ENCODE results near the gene SP110.

DNA sequence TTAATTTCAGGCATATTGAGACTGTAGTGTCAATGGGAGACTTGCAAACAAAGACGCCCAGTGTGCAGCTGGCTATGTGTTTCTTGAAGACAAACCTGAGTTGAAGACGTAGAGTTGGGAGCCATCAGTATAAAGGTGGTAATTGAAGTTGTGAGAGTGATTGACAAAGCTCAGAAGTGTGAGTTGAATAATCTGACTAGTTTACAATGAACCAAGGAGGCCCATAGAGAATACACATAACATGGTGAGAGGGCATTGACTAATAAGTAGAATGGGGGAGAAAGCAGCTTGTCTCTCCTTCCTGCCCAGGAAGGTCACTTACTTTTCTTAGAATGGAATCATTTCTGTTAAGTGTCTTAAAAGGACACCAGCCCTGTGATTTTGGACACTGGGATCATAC lies 14.1 kb downstream of the SP110 start:
- TF ChIP-seq, protein P1, sequence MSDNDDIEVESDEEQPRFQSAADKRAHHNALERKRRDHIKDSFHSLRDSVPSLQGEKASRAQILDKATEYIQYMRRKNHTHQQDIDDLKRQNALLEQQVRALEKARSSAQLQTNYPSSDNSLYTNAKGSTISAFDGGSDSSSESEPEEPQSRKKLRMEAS (IDR thresholded peaks at IDR 0.05; ENCODE audit: low read depth, low read length), result no peak
- TF ChIP-seq, protein P2, sequence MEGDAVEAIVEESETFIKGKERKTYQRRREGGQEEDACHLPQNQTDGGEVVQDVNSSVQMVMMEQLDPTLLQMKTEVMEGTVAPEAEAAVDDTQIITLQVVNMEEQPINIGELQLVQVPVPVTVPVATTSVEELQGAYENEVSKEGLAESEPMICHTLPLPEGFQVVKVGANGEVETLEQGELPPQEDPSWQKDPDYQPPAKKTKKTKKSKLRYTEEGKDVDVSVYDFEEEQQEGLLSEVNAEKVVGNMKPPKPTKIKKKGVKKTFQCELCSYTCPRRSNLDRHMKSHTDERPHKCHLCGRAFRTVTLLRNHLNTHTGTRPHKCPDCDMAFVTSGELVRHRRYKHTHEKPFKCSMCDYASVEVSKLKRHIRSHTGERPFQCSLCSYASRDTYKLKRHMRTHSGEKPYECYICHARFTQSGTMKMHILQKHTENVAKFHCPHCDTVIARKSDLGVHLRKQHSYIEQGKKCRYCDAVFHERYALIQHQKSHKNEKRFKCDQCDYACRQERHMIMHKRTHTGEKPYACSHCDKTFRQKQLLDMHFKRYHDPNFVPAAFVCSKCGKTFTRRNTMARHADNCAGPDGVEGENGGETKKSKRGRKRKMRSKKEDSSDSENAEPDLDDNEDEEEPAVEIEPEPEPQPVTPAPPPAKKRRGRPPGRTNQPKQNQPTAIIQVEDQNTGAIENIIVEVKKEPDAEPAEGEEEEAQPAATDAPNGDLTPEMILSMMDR (IDR thresholded peaks at IDR 0.05; ENCODE audit: low read depth, low read length), result no peak
- TF ChIP-seq POLR2A (IDR thresholded peaks at IDR 0.05; ENCODE audit: extremely low read depth, insufficient read length), result no peak
- TF ChIP-seq MYC (IDR thresholded peaks at IDR 0.05; ENCODE audit: low read depth, low read length), result no peak
